Activated T-cell treated with anti-CD3 and anti-CD28 coated beads, Interleukin-2, amount 50 U/mL, for 4 hours (primary cell): ENCODE data around the gene RAD18. TPM values are rescaled to one million over a fixed set of nuclear protein-coding genes. Genes with fewer than 3 reads are reported as not detected.

Experiments used
- ATAC-seq, 2 donors: fragments of 200-7000 bp; cut with Tn5 transposase; one replicate each; pipeline ENCODE4 v1.10.0; 2021
- DNase-seq: peaks from one replicate; pipeline ENCODE4 v3.0.0-alpha.2; 2020
- H3K27me3 Mint-ChIP-seq: one replicate; pipeline ENCODE4 v1.8.0; 2021; ENCODE audit warnings: low read depth, mixed read lengths
- H3K36me3 Mint-ChIP-seq: one replicate; pipeline ENCODE4 v1.8.0; 2022; ENCODE audit warnings: mixed read lengths; ENCODE audit not compliant: insufficient read depth
- H3K4me1 Mint-ChIP-seq: one replicate; pipeline ENCODE4 v1.8.0; 2021; ENCODE audit warnings: low read depth, mixed read lengths
- H3K4me3 Mint-ChIP-seq: one replicate; pipeline ENCODE4 v1.8.0; 2021; ENCODE audit warnings: mild to moderate bottlenecking, moderate library complexity, mixed read lengths
- H3K9me3 Mint-ChIP-seq: one replicate; pipeline ENCODE4 v1.8.0; 2021; ENCODE audit warnings: mixed read lengths
- total RNA-seq, 3 donors: library from RNA; stranded (reverse); gene quantifications; one replicate each; pipeline ENCODE4 v1.2.1, GENCODE V29; 2021

Gene RAD18, protein sequence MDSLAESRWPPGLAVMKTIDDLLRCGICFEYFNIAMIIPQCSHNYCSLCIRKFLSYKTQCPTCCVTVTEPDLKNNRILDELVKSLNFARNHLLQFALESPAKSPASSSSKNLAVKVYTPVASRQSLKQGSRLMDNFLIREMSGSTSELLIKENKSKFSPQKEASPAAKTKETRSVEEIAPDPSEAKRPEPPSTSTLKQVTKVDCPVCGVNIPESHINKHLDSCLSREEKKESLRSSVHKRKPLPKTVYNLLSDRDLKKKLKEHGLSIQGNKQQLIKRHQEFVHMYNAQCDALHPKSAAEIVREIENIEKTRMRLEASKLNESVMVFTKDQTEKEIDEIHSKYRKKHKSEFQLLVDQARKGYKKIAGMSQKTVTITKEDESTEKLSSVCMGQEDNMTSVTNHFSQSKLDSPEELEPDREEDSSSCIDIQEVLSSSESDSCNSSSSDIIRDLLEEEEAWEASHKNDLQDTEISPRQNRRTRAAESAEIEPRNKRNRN
- total RNA-seq: 10 to 100 TPM; 32.5 to 45.0 (median 38.0) TPM

- Mint-ChIP-seq H3K27me3 (no peaks in the 10 kb centered on the region), H3K4me3 (peak within 1 kb of the TSS; percentile 95), H3K36me3 (peaks cover 10% of the 10 kb centered on the region), H3K9me3 (no peaks in the 10 kb centered on the region), H3K4me1 (peaks cover 24% of the 10 kb centered on the region)
- DNase-seq (peak; percentile 92), ATAC-seq (peak; percentile 94)
Measured at GRCh38 chr3:8963137-8963853, at the start of gene RAD18. Gene RAD18, minus strand, starts transcription at chr3:8963472. Its CDS starts 87 bp downstream, at chr3:8963385.

DNA sequence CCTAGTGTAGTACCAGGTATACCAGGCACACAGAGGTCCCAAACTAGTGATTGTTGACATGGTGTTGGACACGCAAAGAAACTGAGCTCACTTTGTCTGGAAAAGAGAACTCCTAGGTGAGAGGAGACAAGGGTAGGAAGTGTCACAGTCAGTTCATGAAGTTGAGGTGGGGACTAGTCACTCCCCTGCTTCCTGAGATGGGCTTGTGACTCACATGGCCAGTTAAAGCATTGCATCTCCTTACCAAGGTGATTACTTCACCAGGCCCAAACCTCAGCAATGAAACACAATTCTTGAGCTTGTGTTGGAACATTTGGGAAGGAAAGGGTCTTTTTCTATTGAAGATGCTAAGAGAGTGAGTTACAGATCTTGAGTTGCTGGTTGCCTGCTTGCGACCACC, 49.2 kb upstream of the RAD18 start:
- ATAC-seq (peak in 1 of 2 donors; percentile 63), DNase-seq (no peak)
- Mint-ChIP-seq H3K4me3 (no peak overlapping the region), H3K4me1 (peaks cover 4% of the 10 kb centered on the region), H3K36me3 (no peaks in the 10 kb centered on the region), H3K27me3 (peaks cover 5% of the 10 kb centered on the region), H3K9me3 (no peaks in the 10 kb centered on the region)

- no peak for DNase-seq
- no peak for ATAC-seq
- no peaks in the 10 kb centered on the region for H3K9me3 Mint-ChIP-seq
- H3K4me3 Mint-ChIP-seq: no peak overlapping the region
- H3K4me1 Mint-ChIP-seq: peaks cover 4% of the 10 kb centered on the region
- H3K36me3 Mint-ChIP-seq: no peaks in the 10 kb centered on the region
- H3K27me3 Mint-ChIP-seq: peaks cover 3% of the 10 kb centered on the region
Measured at GRCh38 chr3:9009976-9010545, 46.8 kb upstream of the RAD18 start.

DNA sequence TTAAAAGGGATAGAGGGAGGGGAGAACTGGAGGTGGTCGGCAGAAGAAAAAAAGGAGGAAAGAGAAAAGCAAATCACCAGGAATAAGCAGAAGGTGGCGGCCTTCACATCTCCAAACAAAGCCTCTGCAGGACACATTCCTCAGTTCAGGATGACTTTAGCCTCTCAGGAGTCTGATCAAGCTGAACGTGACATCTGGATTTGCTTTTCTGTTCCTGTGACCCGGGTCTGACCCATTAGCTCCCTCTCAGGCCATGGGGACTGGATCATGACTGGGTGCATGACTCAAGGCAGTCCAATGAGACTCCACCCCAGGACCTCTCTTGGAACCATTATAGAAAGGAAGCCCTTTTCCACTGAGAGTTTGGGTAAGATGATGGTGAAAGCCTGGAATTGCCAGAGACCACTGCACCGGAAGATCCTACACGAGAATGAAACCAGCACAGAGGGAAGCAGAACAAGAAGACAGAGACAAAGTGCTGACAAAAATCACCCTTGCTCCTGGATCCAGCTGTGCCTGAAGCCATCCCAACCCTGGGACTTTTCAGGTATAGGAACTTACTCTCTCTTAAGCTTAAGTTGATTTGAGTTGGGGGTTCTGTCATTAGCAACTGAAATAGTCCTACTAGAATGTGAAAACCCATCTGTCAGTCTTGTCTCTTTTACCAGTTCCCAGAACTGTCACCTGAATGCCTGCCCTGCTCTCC, 45.4 kb upstream of the RAD18 start:
- DNase-seq (no peak), ATAC-seq (no peak)
- H3K9me3 Mint-ChIP-seq: no peaks in the 10 kb centered on the region
- no peaks in the 10 kb centered on the region for H3K36me3 Mint-ChIP-seq
- H3K4me3 Mint-ChIP-seq: no peak overlapping the region
- peaks cover 2% of the 10 kb centered on the region for H3K27me3 Mint-ChIP-seq
- H3K4me1 Mint-ChIP-seq: peaks cover 4% of the 10 kb centered on the region

DNA sequence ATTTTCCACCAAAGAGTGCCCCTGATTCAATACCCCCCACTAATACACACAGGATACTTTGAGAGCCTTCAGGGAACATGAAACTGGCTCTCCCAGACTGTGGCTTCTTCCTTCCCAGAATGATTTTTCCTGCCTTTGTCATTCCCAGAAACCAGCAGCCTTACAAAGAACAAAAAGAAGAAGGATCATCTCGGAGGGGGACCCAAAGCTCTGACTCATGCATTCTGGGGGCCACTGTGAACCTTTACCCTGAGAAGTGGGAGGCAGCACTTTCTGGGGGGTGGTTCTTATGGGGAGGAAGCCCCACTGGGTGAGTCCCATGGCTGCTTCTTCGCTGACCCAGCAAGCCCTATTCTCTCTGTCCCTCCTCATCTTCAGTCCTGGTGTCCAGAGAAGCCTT, 44.7 kb upstream of the RAD18 start:
- DNase-seq (no peak), ATAC-seq (no peak)
- no peaks in the 10 kb centered on the region for H3K36me3 Mint-ChIP-seq
- H3K4me3 Mint-ChIP-seq: no peak overlapping the region
- no peaks in the 10 kb centered on the region for H3K9me3 Mint-ChIP-seq
- H3K4me1 Mint-ChIP-seq: peaks cover 4% of the 10 kb centered on the region
- H3K27me3 Mint-ChIP-seq: peaks cover 2% of the 10 kb centered on the region

GRCh38 chr3:9007213-9007612, 43.9 kb upstream of the RAD18 start:
- peaks cover 1% of the 10 kb centered on the region for H3K4me1 Mint-ChIP-seq
- no peaks in the 10 kb centered on the region for H3K36me3 Mint-ChIP-seq
- H3K4me3 Mint-ChIP-seq: no peak overlapping the region
- ATAC-seq: no peak
- DNase-seq: no peak
- peaks cover 2% of the 10 kb centered on the region for H3K27me3 Mint-ChIP-seq
- H3K9me3 Mint-ChIP-seq: no peaks in the 10 kb centered on the region

GRCh38 chr3:9000041-9000440, 36.8 kb upstream of the RAD18 start:
- no peaks in the 10 kb centered on the region for H3K9me3 Mint-ChIP-seq
- H3K36me3 Mint-ChIP-seq: no peaks in the 10 kb centered on the region
- H3K4me3 Mint-ChIP-seq: no peak overlapping the region
- H3K4me1 Mint-ChIP-seq: no peaks in the 10 kb centered on the region
- ATAC-seq (no peak), DNase-seq (no peak)
- H3K27me3 Mint-ChIP-seq: peaks cover 8% of the 10 kb centered on the region

- no peak for ATAC-seq
- no peak overlapping the region for H3K4me3 Mint-ChIP-seq
Measured at GRCh38 chr3:8997151-8997550, 33.9 kb upstream of the RAD18 start.

GRCh38 chr3:8996681-8997121, 33.4 kb upstream of the RAD18 start:
- no peak for ATAC-seq
- H3K27me3 Mint-ChIP-seq: peaks cover 8% of the 10 kb centered on the region
- H3K4me3 Mint-ChIP-seq: no peak overlapping the region
- no peaks in the 10 kb centered on the region for H3K4me1 Mint-ChIP-seq
- H3K36me3 Mint-ChIP-seq: no peaks in the 10 kb centered on the region
- DNase-seq: no peak
- no peaks in the 10 kb centered on the region for H3K9me3 Mint-ChIP-seq

More at GRCh38 chr3:8997151-8997550, 33.9 kb upstream of the RAD18 start:
- Mint-ChIP-seq H3K4me1 (no peaks in the 10 kb centered on the region), H3K9me3 (no peaks in the 10 kb centered on the region), H3K36me3 (no peaks in the 10 kb centered on the region), H3K27me3 (peaks cover 8% of the 10 kb centered on the region)
- DNase-seq: no peak

DNA sequence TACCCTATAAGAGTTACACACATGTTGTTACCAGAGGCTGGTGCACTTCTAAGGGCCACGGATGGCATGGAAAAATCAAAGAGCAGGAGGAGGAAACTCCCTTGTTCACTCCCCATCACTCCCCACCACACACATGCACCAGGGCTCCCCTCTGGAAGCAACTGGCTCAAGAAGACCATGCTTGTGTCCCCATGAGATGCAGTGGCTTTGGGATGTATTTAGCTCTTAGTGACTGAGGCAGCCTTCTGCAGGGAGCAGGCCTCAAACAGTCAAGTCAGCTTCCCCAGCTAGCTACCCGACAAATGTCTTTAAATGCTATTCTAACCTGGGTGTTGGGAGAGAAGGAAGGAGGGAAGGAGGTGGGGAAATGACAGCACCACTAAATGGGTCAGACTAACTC, 32.9 kb upstream of the RAD18 start:
- ATAC-seq (no peak), DNase-seq (no peak)
- Mint-ChIP-seq H3K4me1 (no peaks in the 10 kb centered on the region), H3K27me3 (peaks cover 6% of the 10 kb centered on the region), H3K36me3 (no peaks in the 10 kb centered on the region), H3K4me3 (no peak overlapping the region), H3K9me3 (no peaks in the 10 kb centered on the region)

DNA sequence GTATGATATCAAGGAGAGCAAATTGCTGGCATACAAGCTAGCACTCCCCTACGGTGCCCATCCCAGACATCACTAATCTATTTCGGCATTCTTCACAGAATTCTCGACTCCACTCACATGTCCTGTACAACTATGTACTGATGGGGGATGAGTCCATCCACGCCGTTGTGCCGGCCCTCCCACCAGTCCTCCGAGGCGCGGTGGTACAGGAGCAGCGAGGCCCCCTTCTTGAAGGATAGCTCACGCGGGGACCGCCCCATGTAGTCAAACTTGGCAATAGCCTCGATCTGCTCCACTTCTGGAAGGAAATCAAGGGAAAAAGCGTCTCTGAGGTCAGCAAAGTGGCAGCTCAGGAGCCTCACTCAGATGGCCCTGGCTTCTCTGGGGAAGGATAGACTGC, 31.0 kb upstream of the RAD18 start:
- ATAC-seq (no peak), DNase-seq (no peak)
- no peaks in the 10 kb centered on the region for H3K36me3 Mint-ChIP-seq
- no peaks in the 10 kb centered on the region for H3K4me1 Mint-ChIP-seq
- H3K4me3 Mint-ChIP-seq: no peak overlapping the region
- H3K27me3 Mint-ChIP-seq: no peaks in the 10 kb centered on the region
- H3K9me3 Mint-ChIP-seq: no peaks in the 10 kb centered on the region

GRCh38 chr3:8993331-8993730, 30.1 kb upstream of the RAD18 start:
- DNase-seq (no peak), ATAC-seq (no peak)
- Mint-ChIP-seq H3K4me1 (no peaks in the 10 kb centered on the region), H3K9me3 (no peaks in the 10 kb centered on the region), H3K27me3 (no peaks in the 10 kb centered on the region), H3K36me3 (no peaks in the 10 kb centered on the region), H3K4me3 (no peak overlapping the region)

DNA sequence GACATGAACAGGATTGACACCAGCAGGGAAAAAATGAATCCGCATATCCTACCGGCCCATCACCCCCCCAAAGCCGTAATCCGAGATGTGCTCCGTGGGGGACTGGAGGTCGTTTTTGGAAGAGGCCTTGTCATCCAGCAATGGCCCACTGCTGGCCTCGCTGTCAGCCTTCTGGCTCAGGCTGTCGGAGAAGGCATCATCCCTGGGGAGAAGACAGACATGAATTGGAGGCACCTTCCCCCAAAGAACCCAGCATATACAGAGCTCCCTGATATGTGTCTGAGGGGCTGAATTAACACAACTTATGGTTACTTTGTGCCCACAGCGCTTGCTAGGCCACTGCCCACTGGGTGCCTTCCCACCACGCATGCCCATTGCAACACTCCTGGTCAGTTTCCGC, 29.6 kb upstream of the RAD18 start:
- Mint-ChIP-seq H3K4me3 (no peak overlapping the region), H3K9me3 (no peaks in the 10 kb centered on the region), H3K4me1 (peaks cover under 1% of the 10 kb centered on the region), H3K27me3 (no peaks in the 10 kb centered on the region), H3K36me3 (no peaks in the 10 kb centered on the region)
- DNase-seq (no peak), ATAC-seq (no peak)

DNA sequence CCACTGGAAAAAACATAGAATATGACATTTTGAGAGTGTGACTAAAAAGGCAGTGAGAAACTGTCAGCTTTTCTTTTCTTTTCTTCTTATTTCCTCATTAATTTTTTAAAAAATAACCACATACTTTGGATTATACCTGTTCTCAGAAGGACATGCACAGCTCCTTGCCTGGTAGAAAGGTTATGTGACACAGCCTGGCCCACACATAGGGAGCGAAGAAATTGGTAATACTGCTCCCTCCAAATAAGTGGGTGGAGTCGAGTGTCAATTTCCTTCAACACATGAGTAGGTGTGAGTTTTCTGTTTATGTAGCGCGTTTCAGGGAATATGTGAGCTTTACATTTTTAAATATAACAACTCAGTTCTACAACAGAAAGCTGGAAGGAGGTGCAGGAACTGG, 28.9 kb upstream of the RAD18 start:
- no peak overlapping the region for H3K4me3 Mint-ChIP-seq
- no peaks in the 10 kb centered on the region for H3K27me3 Mint-ChIP-seq

More for the DNA sequence above, 28.9 kb upstream of the RAD18 start:
- no peaks in the 10 kb centered on the region for H3K36me3 Mint-ChIP-seq
- no peaks in the 10 kb centered on the region for H3K9me3 Mint-ChIP-seq
- peaks cover 2% of the 10 kb centered on the region for H3K4me1 Mint-ChIP-seq
- ATAC-seq (no peak), DNase-seq (no peak)
